Measurements from ENCODE around the gene MRPL53.

DNA sequence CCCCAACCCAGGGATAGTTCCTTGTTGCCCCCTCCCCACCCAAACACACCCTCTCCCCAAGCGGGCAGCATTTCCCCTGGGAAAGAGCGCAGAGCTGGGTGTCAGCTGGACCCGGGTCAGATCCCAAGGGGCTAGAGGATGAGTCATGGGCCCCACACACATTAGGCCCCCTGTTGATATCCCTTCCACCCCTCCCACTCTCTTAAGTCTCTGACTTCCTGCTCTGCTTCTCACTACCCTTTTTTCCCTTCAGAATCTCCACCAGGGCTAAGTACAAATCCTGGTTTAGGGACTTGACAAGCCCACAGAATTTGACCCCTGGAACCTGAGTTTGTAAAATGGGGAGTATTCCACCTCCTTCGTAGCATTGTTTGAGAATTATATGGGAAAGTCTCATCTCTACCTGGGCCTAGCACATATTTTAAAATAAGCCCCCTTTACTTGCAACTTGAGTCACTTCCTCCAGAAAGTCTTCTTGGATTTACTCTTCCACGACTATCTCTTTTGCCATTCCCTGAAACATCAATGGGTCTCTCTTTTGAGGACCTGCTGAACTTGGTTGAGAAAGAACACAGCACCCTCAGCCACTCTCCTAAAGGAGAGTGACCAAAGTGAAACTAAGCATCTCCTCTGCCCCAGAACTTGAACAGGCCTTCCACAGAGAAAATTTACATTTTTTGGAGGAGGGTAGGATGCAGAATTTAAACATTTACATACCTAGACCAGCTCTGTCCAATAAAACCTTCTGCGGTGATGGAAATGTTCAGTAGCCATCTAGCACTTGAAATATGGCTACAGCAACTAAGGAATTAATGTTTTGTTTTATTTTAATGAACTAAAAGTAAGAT lies 35.4 kb downstream of the MRPL53 start:
- TF ChIP-seq TAF1 (IDR thresholded peaks at IDR 0.05; ENCODE audit: borderline replicate concordance, low read depth, low read length) (no peak), POLR2AphosphoS5 (IDR thresholded peaks at IDR 0.05; ENCODE audit: low read depth, low read length) (no peak)

All from GM12892 (cell line).